ENCODE data around the gene MORC4.

The MORC4 gene

GRCh38 chrX:106891762-106892460 is 108.1 kb downstream of the MORC4 start:
- no peaks in the 10 kb centered on the region for H3K36me3 ChIP-seq (ENCODE audit: insufficient read depth, low read depth, low read length)

More at GRCh38 chrX:106891762-106892460, 108.1 kb downstream of the MORC4 start:
- no peaks in the 10 kb centered on the region for H3K9me3 ChIP-seq (ENCODE audit: insufficient read depth, low read depth, low read length)
- H3K9ac ChIP-seq (ENCODE audit: low read depth, low read length), result no peak overlapping the region
- H3K4me3 ChIP-seq (ENCODE audit: low read length), result no peak overlapping the region
- no peak overlapping the region for H3K27ac ChIP-seq (ENCODE audit: low read length)
- H3K27me3 ChIP-seq (ENCODE audit: insufficient read depth, low read length), result no peaks in the 10 kb centered on the region
- H3K4me1 ChIP-seq (ENCODE audit: insufficient read depth, low read length), result no peaks in the 10 kb centered on the region
